GM12892 (cell line): ENCODE data around the gene RPS6KA2.

Source experiments
- POLR2A ChIP-seq: IDR thresholded peaks from 2 replicates; pipeline ENCODE4 v1.6.1; 2011; ENCODE audit warnings: low read depth, low read length, control low read depth
- POLR2AphosphoS5 ChIP-seq: IDR thresholded peaks from 2 replicates; pipeline ENCODE4 v1.6.1; 2011; ENCODE audit warnings: low read depth, low read length, control low read depth

DNA sequence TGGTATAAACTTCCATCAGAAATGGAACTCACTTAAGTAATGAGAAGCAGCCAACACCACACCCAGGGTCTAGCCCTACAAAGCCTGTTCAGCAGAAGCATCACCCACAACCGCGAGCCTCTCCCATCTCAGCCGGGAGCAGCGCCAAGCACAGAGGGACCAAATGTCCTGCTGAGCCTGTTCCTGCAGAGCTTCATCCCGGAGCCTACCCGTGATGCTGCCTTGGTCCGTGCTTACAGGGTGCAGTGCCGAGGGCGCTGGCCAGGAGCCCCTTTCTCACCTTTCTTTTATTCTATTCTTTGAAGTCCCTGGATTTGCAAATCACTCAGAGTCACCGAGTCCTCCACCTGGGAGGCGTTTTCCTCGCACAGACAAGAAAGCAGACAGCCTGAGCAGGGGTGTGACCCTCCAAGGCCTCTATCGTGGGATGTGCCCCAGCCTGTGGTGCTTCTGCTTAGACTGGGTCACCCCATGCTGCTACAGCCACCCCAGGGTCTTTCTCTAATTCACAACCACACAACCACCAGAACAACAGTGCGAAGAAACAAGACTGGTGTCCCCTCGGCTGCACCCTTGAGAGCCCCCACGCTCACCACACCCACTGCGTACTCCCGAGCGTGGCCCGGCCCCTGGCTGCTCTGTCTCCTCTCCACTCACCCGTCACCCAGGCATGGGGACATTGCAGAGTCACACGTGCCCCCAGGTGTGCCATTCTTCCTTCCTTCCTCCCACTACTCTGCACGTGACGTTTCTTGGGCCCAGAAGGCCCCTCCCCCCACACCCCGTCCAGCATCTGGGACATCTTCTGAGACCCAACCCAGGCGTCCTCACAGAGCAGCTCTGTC lies 152.1 kb downstream of the RPS6KA2 start:
- TF ChIP-seq POLR2A = no peak
- no peak for TF ChIP-seq POLR2AphosphoS5
